ENCODE measurements around the gene MPND.

GRCh38 chr19:4357095-4357797 is 13.9 kb downstream of the MPND start:
- TF ChIP-seq YY1 (IDR thresholded peaks at IDR 0.05; ENCODE audit: insufficient read depth, insufficient read length): no peak
- TF ChIP-seq ZNF274 (IDR thresholded peaks at IDR 0.05; ENCODE audit: low read depth, low read length): no peak
- TF ChIP-seq SUZ12 (IDR thresholded peaks at IDR 0.05; ENCODE audit: extremely low read depth, insufficient read depth, insufficient read length): no peak

All from NT2/D1 (cell line).